Renal pelvis (tissue), 4 donors: Measurements from ENCODE around the gene ZNF599. TPM values are rescaled to one million over a fixed set of nuclear protein-coding genes. Genes with fewer than 3 reads are reported as not detected.
A peak's percentile ranks its signal among the peaks of the same experiment; 100 is the strongest.

Experiments used
- DNase-seq: peaks from one replicate; pipeline ENCODE4 v3.0.0-alpha.2; 2013
- polyA plus RNA-seq, 3 donors: library from polyadenylated mRNA; unstranded; fragments of 120-200 nt; gene quantifications; one replicate each; pipeline ENCODE4 v1.2.1, GENCODE V29; 2013; ENCODE audit not compliant: insufficient read length in 3 of 3

ZNF599 gene
- polyA plus RNA-seq, 3 donors = 14.1 to 17.2 (median 16.7) TPM

DNA sequence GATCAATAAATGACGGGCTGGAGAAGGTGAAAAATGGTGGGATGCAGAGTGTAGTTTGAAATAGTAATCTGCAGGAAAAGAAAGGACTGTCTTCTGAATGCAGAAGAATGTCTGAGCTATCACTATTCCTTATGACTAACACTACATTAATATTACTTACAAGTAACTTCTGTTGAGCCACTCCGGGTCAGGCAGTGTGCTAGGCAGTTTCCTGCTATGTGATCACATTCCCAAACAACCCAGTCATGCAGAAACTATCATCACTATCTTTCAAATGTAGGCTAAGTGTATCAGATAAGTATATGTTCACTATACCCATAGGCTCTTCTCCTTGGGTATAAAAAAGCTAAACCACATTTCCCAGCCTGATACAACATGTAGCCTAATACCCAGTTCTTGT is 6.6 kb downstream of the ZNF599 start:
- no peak for DNase-seq

DNA sequence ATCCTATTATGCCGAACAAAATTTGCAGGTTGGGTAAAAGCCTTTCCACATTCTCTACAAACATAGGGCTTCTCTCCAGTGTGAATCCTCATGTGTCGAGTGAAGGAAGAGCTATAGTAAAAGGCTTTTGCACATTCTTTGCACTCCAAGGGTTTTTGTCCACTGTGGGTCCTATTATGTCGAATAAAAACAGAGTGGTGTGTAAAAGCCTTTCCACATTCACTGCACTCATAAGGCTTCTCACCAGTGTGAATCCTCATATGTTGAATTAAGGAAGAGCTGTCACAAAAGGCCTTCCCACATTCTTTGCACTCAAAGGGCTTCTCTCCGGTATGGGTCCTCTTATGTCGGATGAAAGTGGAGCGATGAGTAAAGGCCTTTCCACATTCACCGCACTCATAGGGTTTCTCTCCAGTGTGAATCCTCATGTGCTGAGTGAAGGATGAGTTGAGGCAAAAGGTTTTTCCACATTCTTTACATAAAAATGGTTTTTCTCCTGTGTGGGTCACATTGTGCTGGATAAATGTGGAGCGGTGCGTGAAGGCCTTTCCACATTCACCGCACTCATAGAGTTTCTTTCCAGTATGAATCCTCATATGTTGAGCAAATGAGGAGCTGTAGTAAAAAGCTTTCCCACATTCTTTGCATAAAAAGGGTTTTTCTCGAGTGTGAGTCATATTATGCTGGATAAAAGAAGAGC is 13.6 kb downstream of the ZNF599 start:
- DNase-seq = no peak

DNA sequence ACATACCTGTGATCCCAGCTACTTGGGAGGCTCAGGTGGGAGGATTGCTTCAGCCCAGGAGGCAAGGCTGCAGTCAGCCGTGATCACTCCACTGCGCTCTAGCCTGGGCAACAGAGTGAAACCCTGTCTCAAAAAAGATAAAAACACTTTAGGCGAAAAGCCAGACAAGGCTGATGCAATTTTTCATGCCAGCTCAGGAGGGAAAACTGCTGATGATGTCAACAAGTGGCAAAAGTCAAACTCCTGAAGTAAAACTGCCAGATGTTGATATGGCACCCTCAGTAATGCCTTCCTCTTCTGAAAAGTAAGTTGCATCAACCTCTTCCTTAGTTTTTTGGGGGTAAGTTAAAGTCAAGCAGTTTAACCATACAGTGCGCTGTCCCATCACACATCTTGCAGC is 15.6 kb downstream of the ZNF599 start:
- DNase-seq = no peak

DNA sequence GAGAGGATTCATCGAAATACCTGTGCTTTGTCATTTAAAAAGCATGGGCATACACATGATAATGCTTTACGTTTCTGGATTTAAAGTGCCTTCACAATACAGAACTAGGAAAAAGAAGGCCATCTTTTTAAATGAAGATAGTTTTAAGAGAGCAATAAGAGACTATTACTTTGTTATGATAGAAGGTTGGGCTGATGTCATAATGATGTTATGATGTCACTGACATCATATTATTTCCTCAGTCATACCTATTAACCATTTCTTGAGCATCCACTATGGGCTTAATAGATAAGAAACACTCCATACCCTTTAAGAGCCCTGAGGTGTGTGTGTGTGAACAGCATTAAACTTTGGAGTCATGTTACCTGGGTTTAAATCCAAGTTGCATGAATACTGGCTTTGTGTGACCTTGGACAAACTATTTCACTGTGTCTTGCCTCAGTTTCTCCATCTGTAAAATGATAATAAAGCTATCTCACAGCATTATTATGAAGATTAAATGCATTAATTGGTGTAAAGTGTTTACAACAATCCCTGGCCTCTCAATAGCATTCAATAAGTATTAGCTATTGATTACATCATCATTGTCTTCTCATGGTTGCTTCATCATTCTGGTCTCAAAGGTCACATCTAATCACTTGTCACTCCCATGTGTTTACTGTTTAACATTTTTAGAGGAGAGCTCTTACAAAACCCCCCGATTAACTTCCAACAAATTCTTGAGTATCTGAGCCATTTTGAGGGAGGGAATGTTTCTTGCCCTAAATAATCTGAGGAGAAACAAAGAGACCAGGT is 27.9 kb downstream of the ZNF599 start:
- no peak for DNase-seq

DNA sequence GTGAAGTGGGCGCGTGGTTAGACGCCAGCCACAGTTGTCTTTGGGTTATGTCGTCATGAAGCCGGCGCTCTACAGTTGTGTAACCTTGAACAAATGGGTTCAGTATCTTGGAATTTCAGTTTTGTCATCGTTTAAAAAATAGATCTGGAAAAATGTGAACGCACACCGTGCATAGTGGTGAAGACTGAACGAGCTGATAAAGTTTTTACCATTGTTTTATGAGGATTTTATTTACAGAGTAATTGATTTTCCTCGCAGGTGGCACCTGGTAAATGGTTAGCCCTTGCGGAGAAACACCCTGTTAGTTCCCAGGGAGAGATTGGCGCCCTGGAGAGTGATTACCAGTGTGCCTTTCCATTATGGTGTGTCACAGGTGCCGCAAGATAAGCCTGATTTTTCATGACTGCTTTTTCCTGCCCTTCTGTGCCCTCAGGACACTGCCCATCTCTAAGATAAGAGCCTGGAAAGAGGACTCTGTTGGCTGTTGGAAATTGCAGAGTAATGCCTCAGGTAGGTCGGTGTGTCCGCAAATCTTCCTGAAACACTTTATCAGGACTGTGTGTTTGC is 38.4 kb downstream of the ZNF599 start:
- no peak for DNase-seq

DNA sequence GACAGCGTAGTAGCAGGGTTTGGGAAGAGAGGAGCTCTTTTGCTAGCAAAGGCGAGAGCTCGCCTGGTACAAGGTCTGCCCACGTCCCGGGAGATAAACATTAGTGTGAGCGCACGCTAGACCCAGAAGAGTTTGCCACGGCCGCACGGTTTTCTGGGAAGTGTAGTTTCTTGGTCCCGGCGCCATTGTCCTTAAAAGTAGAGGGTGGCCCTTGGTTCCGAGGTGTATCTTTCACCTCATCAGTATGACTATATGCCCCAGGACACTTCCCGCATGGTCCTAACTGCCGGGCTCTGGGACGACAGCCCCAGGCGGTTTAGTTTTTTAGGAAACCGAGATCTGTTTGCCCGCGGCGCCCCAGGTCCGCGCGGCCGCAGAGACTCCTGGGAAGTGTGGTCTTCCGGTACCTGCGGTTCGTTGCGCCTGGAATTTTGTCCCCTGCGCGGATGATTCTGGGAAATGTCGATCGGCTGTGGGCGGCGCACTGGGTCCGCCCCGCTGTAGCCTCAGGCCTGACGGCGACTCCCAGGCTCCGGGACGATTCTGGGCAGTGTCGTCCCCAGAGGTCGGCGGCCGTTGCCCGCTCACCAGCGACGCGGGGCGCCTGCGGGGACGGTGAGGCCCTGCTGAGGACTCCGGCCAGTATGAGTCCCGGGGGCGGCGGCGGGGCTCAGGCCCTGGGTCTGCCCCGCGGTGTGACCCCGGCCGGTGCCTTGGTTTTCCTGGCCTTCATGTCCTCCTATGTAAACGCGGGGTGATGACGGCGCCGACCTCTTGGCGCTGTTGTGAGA is 39.1 kb downstream of the ZNF599 start, which contains the start of gene ZNF181:
ZNF181 (plus strand) TSS at position 498 of the 791 bp plus-strand sequence. CDS start 795 bp downstream, outside the sequence.
- DNase-seq = peak; percentile 92

DNA sequence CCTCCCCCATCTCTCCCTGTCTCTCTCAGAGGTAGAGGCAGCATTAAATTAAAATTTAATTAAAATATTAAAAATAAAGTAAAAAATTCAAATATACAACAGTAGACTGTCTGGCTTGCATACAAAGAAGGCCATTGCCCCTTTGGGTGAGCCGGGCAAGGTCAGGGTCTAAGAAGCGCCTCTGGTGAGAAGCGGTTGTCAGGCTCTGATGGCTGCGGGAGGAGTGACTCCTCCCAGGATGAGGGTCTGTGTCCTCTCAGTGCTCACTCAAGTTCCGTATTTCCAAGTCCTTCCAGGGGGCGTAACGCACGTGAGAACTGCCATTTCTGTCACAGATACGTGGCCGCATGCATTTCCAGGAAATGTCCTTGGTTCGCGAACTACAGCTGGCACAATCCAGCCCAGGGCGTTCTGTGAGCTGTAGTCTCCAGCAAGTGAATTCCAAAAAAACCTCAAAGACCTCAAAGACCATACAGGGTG is 39.7 kb downstream of the ZNF599 start:
- DNase-seq = peak; percentile 87

DNA sequence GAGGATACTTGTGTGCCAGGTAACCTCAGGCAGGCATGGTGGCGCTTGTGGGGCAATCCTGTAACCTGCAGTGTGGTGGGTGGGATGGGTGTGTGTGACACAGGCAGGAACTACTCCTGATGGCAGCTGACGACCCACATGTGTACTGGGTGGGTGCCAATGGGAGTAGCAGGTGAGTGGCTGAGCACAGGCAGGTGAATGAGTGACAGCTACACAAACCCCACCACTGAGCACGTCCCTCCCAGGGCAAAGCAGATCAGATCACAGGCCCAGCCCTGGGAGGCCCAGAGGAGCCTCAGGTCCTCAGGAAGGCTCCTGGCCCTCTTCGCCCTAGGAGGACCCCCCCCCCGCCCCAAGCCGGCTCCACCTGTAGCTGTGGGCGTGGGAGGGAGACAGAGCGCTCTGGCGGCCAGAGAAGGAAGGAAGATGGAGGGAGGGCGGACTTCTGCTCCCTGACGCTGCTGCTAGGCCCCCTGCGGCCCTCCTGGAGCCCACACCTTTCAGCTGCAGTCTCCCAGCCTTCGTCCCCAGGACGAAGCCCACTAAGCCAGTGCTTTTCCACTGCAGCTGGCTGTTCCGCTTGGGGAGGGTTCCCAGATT is 40.3 kb downstream of the ZNF599 start:
- no peak for DNase-seq

DNA sequence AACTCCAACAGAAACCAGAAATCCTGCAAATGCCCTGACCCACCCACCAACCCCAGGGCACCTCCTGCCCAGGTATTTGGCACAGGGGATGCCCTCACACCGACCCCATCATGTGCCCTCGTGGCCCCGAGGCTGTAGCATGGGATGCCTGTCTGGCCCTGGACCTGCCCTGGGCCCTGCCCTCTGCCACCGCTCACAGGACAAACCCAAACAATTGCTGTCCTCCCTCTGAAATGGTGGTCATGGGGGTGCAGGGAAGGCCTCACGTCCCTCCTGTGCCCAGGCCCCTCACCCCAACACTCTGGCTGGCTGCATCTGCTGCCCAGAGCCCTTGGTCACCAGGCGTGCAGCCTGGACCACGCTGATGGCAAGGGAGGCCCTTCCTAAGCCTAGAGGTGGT is 41.1 kb downstream of the ZNF599 start:
- DNase-seq = no peak

DNA sequence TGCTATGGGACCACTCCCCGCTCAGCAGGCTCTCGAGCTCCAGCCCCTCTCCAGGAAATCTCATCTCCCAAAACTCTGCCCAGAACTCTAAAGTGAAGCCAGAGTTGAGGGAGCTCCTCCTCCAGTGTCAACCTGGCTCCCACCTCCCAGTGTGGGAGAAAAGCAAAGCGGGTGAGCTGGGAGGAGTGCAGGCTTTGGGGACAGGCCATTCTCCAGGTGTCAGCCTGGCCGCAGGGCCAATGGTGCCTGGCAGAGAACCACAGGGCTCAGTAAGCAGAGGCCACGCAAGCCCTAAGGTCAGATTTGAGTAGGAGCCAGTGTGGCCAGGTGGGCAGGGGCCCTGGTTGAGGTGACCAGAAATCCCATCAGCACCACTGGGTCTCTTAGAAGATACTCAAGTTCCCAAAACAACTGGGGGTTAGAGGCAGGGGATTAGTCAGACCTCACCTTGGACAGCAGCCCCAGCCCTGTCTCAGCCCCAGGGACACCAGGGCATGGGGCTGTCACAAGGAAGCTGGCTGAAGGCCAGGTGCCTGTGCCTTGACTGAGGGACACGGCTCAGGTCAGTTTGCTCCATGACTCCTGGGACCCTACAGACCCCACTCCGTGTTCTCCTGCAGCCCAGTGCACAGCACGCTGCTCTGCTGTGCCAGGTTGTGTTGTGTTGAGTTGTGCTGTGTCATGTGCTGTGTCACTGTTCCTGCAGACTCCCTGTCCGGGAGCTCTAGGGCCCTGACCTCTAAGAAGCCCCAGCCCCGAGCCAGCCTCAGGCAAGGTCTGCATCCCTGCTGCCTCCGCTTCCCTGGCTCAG is 41.8 kb downstream of the ZNF599 start:
- DNase-seq = no peak

DNA sequence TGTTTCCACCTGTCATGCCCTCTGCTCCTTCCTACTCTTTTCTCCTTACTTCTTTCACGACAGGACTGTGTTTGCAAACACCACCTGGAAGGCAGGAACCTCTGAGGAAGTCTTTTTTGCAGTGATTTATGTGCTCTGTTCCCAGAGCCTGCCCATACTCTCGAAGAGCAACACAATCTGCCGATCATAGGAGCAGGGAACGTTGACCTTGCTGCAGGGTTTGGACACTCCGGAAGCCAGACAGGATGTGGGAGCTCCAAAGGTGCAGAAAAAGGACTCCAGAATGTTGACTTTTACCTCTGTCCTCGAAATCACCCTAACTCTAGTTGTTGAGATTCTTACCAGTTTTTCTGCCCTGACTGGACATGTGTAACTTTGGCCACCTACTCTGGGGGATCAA is 47.6 kb downstream of the ZNF599 start:
- DNase-seq = no peak

DNA sequence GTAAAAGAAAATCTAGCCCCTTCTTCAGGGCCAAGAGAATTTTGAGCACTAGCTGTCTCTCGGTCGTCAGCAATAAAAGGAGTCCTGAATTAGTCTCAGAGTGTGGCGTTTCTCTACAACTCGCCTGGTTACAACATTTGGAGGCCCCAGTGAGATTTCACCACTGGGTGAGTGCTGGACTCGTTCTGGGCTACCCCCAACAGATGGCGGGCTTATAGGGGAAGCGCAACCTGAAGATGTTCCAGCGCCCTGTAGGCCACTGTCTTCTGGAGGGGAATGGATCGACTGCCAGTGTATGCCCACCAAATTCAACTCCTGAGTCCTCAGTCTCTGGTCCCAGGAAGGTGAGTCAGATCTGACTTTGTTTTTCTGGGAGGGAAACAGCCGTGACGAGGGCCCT is 50.7 kb downstream of the ZNF599 start:
- no peak for DNase-seq

DNA sequence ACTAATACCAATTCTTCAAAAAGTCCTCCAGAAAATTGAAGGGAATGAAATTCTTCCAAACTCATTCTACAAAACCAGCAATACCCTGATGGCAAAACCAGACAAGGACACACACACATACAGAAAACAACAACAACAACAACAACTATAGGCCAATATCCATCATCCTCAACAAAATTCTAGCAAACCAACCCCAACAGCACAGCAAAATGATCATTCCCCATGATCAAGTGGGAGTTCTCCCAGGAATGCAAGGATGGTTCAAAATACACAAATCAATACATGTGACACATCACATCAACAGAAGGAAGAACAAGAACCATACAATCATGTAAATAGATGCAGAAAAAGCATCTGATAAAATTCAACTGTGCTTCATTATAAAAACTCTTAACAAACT is 57.7 kb downstream of the ZNF599 start:
- no peak for DNase-seq

DNA sequence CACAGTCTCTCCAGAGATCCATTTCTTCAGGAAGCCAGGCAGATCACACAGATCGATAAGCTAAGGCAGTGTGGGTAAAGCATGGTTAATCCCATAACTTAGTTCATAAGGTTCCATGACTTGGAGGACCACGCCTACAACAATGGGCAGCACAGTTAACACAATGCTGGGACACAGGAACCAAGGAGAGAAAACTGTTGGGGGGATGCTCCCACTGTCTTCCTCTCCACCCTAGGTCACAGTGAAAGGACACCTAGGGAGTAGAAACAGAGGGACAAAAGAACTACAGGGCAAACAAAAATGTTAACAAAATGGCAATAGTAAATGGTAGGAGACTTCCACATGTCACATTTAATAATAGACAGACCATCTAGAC is 59.8 kb downstream of the ZNF599 start:
- no peak for DNase-seq

DNA sequence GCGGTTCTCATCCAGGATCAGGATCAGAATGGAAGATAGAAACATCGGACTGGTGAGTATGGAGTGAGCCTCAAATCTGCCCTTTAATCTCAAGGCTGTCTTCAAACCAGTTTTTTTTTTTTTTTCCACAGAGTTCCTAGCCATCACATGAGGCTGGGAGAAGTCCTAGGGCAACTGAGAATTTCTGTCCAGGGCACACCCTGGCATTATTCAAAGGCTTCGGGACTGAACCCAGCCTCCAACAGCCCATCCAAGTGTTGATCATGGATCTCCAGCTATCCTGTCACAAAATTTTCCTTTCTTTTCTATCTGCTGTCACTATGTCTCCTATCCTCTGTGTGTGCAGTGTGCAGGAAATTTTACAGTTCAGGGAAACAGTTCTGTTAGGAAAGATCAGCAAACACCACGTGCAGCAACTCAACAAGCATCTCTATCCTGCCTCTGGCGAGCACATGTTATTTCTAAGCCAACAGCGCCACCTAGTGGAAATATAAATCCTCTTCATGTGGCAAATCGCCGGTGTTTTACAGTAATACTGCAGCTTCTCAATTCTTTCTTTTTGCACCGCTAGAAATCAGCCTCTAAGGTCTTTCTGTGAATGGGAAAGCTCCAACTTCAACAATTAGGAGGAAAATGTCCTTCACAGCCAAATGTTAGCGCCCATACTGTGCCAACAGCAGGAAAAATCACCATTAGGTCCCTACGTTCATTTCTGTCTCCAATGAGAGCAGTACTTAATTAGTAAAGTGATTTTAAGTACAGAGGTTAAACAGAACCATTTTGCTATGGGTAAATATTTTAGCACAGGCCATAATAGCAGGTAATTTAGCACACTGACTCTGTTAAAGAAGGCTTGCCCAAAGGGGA is 60.4 kb downstream of the ZNF599 start:
- peak; percentile 54 for DNase-seq

DNA sequence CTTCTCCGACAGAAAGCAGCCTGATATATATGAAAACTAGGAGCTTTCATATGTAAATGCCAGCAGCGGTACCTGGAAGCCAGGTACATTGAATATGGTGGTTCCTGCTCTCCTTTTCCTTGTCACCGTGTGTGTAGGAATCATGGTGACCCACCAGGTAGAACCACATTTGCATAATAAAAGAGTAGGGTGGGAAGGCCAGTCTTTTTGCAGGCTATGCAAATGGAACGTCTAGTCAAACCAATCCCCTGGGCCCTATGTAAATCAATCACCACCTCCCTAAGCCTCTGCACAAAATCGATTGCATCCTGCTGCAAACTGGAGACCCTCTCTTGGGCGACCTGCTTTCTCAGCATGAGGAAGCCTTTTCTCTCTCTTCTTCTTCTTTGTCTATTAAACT is 61.1 kb downstream of the ZNF599 start:
- no peak for DNase-seq
